ENCODE results near the gene FBXL22.
"Not testable (repeated sequence)": the region's sequence is repeated elsewhere in the genome, so short reads cannot be mapped to it uniquely, and the experiment has no call there.

GRCh38 chr15:63620760-63621159 lies 23.6 kb downstream of the FBXL22 start:
- TF ChIP-seq CTCF (IDR thresholded peaks at IDR 0.05; ENCODE audit: low read depth, low read length); EZH2phosphoT487 (IDR thresholded peaks at IDR 0.05; ENCODE audit: low read depth): not testable (repeated sequence)
